HG02870 (cell line): ENCODE measurements around the gene NOSIP.

Experiments used
- ATAC-seq: cut with Tn5 transposase; IDR thresholded peaks from one replicate; pipeline ENCODE4 v1.9.1; 2021; ENCODE audit warnings: mild to moderate bottlenecking, moderate library complexity; ENCODE audit not compliant: unreplicated experiment

Gene NOSIP

DNA sequence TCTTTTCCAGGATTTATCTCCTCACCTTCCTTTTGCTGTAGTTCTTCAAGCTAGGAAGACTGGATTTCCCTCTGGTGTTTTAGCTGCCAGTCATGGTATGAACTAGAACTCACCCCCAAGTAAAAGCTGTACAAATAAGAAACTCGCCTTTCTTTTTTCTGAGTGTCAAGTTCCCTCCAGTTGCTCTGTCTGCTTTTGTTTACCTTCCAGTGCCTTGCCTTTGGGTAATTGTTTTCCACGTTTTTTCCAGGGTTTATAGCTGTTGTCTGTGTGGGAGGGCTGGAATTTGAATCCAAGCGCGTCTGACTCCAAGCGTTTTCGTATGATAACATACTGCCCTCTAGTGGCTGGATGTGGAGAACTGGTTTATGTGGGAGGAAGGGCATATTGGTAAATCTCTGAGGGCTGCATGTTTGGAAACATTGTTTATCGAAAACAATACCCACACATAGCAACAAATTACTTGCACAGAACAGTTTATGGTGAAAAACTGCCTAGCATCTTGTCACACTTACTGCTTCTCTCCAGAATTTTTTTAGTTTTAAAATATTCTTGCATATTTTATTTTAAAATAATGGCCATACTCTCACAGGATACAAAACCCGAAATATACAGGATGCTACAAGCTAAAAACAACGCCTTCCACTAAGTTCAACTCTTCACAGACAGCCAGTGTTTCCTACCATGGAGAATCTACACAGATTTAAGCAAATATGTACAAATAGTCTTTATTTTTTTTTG lies 33.4 kb downstream of the NOSIP start:
- no peak for ATAC-seq

DNA sequence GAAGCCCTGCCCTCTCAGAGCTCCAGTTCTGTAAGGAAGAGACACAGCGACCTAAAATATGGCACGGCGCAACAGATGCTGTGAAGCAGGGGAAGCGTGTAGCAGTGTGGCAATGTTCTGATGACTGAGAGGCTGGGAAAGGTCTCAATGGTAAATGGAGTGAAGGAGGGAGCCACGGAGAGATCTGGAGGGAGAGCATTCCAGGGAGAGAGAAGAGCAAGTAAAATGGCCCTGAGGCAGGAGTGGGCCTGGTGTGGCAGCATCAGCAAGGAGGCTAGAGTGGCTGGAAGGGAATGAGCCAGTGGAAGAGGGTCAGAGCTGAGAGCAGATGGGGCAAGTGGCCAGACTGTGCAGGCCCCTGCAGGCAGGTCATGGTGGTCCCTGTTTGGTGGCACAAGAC lies 36.2 kb downstream of the NOSIP start:
- no peak for ATAC-seq

DNA sequence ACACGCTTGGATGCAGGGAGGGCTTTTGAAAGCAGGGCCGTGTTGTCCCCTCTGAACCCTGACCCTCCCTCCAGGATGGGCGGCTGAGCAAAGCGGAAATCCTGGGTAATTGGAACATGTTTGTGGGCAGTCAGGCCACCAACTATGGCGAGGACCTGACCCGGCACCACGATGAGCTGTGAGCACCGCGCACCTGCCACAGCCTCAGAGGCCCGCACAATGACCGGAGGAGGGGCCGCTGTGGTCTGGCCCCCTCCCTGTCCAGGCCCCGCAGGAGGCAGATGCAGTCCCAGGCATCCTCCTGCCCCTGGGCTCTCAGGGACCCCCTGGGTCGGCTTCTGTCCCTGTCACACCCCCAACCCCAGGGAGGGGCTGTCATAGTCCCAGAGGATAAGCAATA lies 37.3 kb downstream of the NOSIP start:
- no peak for ATAC-seq

DNA sequence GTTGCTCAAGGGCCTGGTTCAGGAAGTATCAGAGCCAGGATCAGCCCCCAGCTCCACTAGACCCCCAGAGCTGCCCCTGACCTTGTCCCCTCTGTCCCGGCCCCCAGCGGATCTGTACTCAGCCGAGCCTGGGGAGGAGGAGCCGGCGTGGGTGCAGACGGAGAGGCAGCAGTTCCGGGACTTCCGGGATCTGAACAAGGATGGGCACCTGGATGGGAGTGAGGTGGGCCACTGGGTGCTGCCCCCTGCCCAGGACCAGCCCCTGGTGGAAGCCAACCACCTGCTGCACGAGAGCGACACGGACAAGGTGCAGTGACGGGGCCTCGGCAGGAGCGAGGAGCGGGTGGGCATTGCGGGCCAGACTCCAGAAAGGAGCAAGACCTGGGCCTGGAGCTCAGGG lies 37.9 kb downstream of the NOSIP start:
- no peak for ATAC-seq

DNA sequence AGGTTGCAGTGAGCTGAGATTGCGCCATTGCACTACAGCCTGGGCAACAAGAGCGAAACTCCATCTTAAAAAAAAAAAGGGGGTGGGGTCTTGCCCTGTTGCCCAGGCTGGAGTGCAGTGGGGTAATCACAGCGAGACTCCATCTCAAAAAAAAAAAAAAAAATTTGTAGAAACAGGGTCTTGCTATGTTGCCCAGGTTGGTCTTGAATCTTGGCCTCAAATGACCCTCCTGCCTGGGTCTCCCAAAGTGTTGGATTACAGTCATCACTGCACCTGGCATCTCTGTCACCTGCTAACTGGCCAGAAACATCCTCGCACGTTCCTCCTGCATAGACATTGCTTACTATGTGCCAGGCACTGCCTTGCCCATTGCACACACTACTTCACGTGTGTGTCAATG lies 38.4 kb downstream of the NOSIP start:
- ATAC-seq = no peak

DNA sequence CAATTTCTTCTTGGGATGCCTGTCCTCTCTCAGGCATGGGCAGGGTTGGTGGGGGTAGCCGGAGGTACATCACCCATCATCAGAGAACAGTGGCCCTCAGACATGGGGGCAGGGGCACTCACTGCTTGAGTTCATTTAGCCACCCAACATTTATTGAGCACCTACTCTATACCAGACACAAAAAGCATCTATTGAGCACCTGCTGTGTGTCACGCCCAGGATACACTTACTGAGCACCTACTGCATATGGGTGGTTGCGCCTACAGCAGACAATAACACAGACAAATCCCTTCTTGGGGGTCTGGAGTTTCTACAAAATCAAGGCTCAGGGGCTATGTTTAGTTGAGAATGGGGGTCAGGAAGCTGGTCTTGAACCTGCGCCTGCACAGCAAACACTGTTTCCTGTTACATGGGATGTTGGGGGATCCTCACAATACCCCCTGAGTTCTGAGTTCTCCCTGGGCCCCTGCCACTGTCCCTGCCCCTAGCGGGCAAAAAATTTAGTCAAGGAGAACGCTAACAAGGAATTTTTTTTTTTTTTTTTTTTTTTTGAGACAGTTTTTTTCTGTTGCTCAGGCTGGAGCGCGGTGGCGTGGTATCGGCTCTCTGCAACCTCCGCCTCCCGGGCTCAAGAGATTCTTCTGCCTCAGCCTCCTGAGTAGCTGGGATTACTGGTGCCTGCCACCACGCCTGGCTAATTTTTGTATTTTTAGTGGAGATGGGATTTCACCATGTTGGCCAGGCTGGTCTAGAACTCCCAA lies 41.0 kb downstream of the NOSIP start:
- ATAC-seq = no peak

DNA sequence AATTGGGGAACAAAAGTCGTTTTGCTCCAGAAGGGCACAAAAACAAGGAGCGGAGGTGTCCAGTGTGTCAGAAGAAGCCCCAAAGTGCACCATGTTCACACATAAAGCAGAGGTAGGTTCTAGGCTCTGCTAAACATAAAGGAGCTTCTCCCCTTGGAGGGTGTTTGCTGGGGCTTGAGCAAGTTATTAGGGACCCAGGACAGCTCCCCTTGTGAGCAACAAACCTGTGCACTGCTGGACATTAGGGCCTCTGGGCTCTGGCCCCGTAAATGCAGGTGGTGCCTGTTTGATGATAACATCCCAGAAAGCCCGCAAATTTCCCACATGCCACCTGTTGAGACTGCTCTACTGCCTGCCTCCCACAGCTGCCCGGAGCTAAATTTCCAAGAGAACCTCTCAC lies 41.7 kb downstream of the NOSIP start:
- ATAC-seq = no peak

DNA sequence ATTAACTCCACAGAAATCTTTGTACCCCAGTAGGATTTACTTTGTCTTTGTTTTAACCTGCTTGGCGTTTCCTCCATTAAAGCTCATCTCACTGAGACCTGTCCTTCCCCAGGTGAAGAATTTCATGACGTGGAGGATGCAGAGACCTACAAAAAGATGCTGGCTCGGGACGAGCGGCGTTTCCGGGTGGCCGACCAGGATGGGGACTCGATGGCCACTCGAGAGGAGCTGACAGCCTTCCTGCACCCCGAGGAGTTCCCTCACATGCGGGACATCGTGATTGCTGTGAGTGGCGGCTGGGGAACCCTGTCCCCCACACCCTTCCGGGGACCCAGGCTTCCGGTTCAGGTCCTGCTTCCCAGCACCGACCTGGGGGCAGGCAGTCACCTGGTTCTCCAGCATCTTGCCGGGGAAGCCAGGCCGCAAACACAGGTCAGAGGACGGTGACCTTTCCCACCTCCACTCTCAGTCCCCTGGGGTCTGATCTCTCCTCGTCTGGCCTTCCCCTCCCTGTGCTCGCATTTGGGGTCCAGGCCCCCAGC lies 43.4 kb downstream of the NOSIP start:
- no peak for ATAC-seq

DNA sequence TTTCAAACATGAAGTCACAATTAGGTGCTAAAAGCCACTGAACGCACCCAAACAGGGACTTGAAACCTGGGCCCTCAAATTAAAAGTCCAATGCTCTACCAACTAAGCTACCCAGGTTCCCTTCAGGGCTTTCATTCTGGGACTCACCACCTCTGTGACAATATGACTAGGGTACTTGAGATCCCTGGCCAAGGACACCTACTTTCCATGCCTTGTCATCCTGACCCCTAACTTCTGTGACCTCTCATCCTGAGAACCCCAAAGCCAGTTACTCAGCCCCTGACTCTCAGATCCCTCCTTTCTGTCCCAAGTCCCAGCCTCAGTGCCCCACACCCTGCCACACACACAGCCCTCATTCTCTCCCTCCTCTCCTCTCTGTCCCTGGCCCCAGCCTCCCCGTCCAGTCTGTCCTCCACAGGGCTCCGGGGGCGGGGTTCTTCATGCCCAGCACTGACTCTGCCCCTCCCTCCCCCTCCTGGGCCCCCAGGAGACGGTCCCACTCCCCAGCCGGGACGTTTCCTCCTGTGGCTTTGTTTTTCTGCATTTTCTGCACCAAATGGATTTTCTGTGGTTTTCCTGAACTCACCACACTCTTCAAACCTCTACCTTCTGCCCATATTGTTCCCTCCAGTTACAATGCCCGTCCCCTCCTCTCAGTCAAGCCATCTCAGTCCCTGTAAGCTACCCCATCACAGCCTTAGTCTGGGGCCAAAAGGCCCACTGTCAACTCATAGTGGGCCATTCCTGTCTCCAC lies 45.5 kb downstream of the NOSIP start:
- no peak for ATAC-seq

DNA sequence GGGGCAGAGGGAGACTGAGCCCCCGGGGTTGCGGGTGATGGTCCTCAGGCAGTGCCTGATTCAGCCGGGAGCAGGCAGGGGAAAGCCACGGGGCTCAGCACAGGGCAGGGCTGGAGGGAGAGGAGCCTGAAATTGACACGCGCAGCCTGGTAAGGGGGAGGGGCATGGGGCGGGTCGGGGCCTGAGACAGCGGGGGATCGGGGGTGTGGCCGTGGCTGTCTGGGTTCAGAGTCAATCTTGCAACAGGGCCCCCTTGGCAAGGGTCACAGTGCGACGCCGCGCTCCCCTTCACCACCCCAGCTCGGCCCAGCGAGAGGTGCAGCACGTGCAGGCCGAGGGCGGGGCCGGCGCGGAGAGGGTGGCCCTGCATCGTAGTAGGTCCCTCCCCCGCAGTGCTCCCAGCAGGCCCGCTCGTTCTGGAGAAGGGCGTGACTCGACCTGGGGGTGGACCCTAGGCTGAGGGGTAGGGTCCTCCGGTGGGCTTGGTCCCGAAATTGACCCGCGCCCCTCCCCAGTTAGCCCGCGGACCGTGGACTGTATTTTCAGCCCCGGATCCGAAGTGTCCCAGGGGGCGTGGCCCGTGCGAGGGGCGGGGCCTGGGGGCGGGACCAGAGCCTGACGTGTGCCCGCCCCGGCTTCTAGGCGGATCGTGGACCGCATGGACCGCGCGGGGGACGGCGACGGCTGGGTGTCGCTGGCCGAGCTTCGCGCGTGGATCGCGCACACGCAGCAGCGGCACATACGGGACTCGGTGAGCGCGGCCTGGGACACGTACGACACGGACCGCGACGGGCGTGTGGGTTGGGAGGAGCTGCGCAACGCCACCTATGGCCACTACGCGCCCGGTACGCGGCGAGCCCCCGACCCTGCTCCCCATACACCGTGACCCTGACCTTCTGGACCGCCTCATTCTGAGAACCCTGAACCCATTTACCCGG lies 46.5 kb downstream of the NOSIP start:
- ATAC-seq = no peak

DNA sequence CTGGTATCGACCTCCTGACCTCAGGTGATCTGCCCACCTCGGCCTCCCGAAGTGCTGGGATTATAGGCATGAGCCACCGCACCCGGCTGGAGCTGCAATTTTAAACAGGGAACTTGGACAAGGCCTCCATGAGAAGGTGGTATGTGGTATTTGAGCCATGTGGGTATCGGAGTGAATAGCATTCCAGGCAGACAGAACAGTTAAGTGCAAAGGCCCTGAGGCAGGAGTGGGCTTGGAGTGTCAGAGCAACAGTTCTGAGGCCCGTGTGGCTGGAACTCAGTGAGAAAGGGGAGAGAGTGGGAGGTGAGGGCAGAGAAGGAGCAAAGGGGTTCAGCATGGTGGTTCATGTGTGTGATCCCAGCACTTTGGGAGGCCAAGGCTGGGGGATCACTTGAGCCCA lies 49.6 kb downstream of the NOSIP start:
- no peak for ATAC-seq

DNA sequence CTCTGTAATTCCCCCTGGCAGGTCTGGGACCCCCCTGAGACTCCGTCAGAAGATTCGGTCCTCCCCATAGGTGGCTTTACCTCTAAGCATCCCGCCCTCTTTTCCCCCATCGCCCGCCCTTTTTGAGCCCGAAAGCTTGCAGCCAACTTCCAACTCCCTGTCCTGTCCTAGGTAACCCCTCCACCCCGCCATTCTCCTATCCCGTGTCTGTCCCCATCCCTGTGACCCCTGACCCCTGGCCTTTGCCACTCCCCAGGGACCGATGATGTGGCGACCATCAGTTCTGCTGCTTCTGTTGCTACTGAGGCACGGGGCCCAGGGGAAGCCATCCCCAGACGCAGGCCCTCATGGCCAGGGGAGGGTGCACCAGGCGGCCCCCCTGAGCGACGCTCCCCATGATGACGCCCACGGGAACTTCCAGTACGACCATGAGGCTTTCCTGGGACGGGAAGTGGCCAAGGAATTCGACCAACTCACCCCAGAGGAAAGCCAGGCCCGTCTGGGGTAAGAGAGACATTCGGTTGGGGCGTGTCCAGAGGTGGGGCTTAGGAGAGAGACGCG lies 52.1 kb downstream of the NOSIP start:
- ATAC-seq = no peak

DNA sequence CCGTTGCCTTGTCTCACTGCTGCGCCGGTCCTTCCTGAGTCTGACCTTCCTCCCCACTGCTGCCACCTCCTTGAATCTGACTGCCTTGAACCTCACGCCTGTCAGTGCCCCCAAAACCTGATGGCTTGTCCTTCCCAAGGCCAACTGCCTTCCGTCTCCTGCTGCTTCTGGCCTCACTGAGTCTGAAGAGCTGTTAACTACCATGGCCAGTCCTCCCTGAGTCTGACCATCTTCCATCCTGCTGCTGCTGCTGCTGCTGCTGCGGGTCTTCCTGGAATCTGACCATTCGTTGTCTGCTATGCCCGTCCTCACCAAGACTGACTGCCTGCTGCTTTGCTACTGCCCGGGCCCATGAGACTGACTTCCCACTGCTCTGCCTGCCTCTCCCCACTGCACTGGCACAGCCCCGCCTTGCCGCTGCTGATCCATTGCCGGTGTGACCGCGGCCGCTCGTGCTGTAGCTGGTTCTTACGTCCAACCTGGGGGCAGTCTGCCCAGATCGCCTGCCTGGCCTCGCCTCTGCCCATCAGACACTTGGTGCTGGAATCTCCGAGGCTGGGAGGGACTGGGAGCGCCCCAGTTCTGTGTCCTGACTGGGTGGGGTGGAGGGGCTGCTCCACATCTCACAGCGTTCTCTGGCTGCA lies 55.4 kb downstream of the NOSIP start:
- ATAC-seq = no peak

DNA sequence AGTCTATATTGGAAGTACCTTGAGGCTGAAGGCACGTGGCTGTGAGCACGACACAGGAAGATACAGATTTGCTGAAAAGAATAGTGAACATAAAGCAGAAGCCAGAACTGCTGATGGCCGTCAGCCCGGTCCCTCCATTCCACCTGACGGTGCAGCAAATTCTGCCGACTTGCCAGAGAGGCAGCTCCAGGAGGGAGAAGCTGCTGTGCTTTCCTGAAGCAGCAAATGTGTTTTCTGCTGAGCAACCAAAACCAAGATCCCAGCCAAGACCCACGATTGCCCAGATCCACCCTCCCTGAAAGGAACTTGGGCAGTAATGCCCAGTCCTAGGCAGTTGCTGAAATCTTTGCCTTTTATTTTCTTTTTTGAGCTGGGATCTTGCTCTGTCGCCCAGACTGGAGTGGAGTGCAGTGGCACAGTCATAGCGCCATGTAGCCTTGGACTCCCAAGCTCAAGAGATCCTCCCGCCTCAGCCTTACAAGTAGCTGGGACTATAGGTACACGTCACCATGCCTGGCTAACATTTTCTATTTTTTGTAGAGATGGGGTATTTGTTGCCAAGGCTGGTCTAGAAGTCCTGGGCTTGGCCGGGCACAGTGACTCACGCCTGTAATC lies 59.5 kb downstream of the NOSIP start:
- no peak for ATAC-seq

DNA sequence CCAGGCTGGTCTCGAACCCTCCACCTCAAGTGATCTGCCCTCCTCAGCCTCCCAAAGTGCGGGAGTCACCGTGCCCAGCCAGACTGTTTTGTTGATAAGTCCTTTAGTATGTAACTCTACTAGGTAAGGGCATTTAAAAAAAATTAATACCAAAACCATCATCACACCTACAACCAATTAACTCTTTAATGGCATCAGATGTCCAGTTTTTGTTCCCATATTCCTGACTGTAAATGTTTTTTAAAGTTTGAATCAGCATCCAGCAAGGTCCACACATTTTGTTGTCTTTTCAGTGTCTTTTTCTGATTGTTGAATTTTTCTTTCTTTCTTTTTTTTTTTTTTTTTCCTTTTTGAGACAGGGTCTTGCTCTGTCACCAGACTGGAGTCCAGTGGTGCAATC lies 62.3 kb downstream of the NOSIP start:
- no peak for ATAC-seq

DNA sequence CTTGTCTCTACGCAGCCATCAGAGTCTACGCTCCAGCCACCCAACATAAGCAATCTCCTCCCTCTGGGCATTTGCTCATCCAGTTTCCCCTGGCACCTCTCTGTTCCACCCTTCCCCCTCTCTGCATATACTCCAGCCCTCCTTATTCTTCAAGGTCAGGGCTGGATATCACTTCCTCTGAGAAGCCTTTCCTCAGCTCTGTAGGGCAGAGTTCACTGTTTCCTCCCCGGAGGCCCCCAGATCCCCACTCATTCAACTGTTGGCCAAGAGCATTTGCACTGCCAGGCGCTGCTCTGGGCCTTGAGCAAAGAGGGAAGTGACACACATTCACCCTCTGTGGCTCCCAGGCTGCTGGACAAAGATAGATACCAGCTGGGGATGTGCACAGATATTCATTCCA lies 64.6 kb downstream of the NOSIP start:
- no peak for ATAC-seq

DNA sequence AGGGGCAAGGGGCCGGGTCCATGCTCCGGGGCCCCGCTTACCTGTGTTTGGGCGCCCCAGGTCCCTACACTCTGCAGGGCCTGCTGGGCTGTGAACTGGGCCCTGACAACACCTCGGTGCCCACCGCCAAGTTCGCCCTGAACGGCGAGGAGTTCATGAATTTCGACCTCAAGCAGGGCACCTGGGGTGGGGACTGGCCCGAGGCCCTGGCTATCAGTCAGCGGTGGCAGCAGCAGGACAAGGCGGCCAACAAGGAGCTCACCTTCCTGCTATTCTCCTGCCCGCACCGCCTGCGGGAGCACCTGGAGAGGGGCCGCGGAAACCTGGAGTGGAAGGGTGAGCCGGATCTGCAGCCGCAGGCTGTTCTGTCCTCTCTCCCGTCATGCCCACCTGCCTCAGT lies 66.2 kb downstream of the NOSIP start:
- no peak for ATAC-seq

DNA sequence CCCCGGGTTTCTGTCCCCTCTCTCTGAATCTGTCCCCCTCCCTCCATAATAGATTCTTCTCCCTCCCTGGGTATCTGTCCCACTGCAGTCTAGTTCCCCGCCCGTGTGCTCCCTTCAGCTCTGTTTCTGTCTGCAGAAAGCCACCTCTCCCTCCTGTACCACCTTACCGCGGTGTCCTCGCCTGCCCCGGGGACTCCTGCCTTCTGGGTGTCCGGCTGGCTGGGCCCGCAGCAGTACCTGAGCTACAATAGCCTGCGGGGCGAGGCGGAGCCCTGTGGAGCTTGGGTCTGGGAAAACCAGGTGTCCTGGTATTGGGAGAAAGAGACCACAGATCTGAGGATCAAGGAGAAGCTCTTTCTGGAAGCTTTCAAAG lies 66.6 kb downstream of the NOSIP start:
- ATAC-seq = no peak

DNA sequence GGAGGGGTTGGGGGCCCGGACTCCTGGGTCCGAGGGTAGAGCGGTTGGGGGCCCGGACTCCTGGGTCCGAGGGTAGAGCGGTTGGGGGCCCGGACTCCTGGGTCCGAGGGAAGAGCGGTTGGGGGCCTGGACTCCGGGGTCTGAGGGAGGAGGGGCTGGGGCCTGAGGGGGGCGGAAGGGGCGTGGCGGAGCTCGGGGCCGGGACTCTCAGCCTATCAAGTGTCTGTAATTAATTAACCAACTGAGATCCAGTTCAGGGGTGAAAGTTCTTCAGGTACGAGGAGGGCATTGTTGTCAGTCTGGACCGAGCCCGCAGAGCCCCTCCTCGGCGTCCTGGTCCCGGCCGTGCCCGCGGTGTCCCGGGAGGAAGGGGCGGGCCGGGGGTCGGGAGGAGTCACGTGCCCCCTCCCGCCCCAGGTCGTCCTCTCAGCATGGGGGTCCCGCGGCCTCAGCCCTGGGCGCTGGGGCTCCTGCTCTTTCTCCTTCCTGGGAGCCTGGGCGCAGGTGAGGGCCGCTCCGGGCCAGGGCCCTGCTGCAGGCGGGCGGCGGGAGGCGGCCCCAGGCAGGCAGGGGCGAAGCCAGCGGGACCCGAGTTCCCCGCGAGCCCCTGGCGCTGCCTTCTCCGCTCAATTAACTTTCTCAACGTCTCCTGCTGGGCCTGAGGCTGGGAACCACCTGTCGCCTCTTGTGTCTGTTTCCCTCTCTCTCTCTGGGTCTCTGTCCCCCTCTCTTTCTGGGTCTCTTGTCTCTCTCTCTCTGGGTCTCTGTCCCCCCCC lies 67.2 kb downstream of the NOSIP start:
- ATAC-seq = no peak
